ENCODE results near the gene ST6GALNAC3.
A peak's percentile ranks its signal among the peaks of the same experiment; 100 is the strongest.

Gene ST6GALNAC3

GRCh38 chr1:76543495-76543894 lies 468.9 kb downstream of the ST6GALNAC3 start:
- DNase-seq, result no peak

- peak; percentile 15 for DNase-seq
Observed at GRCh38 chr1:76546354-76546933, 471.9 kb downstream of the ST6GALNAC3 start.

GRCh38 chr1:76547916-76548315 lies 473.4 kb downstream of the ST6GALNAC3 start:
- DNase-seq, result no peak

- no peak for DNase-seq
Observed at GRCh38 chr1:76548513-76549100, 474.1 kb downstream of the ST6GALNAC3 start.

GRCh38 chr1:76554283-76554682 lies 479.7 kb downstream of the ST6GALNAC3 start:
- no peak for DNase-seq

- DNase-seq, result no peak
Observed at GRCh38 chr1:76562292-76562691, 487.7 kb downstream of the ST6GALNAC3 start.

- no peak for DNase-seq
Observed at GRCh38 chr1:76568573-76569238, 494.2 kb downstream of the ST6GALNAC3 start.

GRCh38 chr1:76571248-76571647 lies 496.7 kb downstream of the ST6GALNAC3 start:
- DNase-seq, result no peak

- DNase-seq, result no peak
Observed at GRCh38 chr1:76572229-76572628, 497.7 kb downstream of the ST6GALNAC3 start.

- DNase-seq, result no peak
Observed at GRCh38 chr1:76576876-76577524, 502.5 kb downstream of the ST6GALNAC3 start.

GRCh38 chr1:76577525-76578185 lies 503.1 kb downstream of the ST6GALNAC3 start:
- peak; percentile 81 for DNase-seq

GRCh38 chr1:76580206-76580605 lies 505.7 kb downstream of the ST6GALNAC3 start:
- DNase-seq, result no peak

GRCh38 chr1:76581712-76582111 lies 507.2 kb downstream of the ST6GALNAC3 start:
- no peak for DNase-seq

- DNase-seq, result no peak
Observed at GRCh38 chr1:76583235-76583868, 508.8 kb downstream of the ST6GALNAC3 start.

- DNase-seq, result no peak
Observed at GRCh38 chr1:76583875-76584477, 509.4 kb downstream of the ST6GALNAC3 start.

GRCh38 chr1:76585980-76586674 lies 511.6 kb downstream of the ST6GALNAC3 start:
- DNase-seq, result no peak

- DNase-seq, result no peak
Observed at GRCh38 chr1:76587212-76587611, 512.7 kb downstream of the ST6GALNAC3 start.

- DNase-seq, result no peak
Observed at GRCh38 chr1:76591461-76591860, 516.9 kb downstream of the ST6GALNAC3 start.

- no peak for DNase-seq
Observed at GRCh38 chr1:76591963-76592362, 517.4 kb downstream of the ST6GALNAC3 start.

- DNase-seq, result no peak
Observed at GRCh38 chr1:76593141-76593540, 518.6 kb downstream of the ST6GALNAC3 start.

- DNase-seq, result no peak
Observed at GRCh38 chr1:76593618-76594017, 519.1 kb downstream of the ST6GALNAC3 start.

GRCh38 chr1:76595024-76595423 lies 520.5 kb downstream of the ST6GALNAC3 start:
- DNase-seq, result no peak
